Measurements from ENCODE around the gene B4GALT6. TPM values are rescaled to one million over a fixed set of nuclear protein-coding genes. Genes with fewer than 3 reads are reported as not detected.
"Not testable (repeated sequence)": the region's sequence is repeated elsewhere in the genome, so short reads cannot be mapped to it uniquely, and the experiment has no call there.

B4GALT6 gene
- total and polyA plus RNA-seq, 2 of the 4 experiments (the other 2 are of a cell fraction): 1.1 to 3.9 TPM

DNA sequence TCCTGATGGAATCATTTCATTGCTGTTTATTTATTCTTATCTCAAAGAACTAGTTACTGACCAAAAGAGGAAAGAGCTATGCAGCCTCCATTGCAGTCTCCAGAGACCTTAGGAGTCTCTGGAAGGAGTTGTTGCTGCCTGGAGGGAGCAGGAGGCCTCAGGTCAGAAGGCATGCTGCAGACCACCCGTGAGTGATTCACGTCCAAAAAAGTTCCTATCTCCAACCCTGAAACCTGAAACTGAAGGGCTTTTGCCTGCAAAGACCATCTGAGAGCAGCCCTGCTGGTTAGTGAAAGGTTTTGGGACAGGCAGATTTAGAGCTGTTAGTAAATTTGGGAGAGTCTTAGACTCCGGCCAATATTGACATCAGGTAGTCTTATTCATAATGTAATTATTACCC lies 47.2 kb upstream of the B4GALT6 start:
- H3K4me1 ChIP-seq (ENCODE audit: control insufficient read depth, insufficient read depth, low read length): no peaks in the 10 kb centered on the region
- H3K4ac ChIP-seq (ENCODE audit: low read depth, low read length): no peak overlapping the region
- H2BK5ac ChIP-seq (ENCODE audit: low read depth, low read length, poor library complexity, severe bottlenecking): no peak overlapping the region
- H3K36me3 ChIP-seq (ENCODE audit: control insufficient read depth, insufficient read depth, low read length): no peaks in the 10 kb centered on the region
- no TSS peak for BruUV-seq (replicated peaks)
- no peak overlapping the region for H2BK15ac ChIP-seq (ENCODE audit: low read depth, low read length)
- DNase-seq: no peak
- H4K20me1 ChIP-seq (ENCODE audit: insufficient read depth, low read length): no peaks in the 10 kb centered on the region
- no peak overlapping the region for H3K27ac ChIP-seq (ENCODE audit: insufficient read depth, low read length)
- no peak overlapping the region for H2BK120ac ChIP-seq (ENCODE audit: low read depth, low read length)
- no peak overlapping the region for H4K5ac ChIP-seq (ENCODE audit: low read depth, low read length)
- H3K14ac ChIP-seq (replicated peaks; ENCODE audit: low read depth, low read length): no peak overlapping the region
- CTCF ChIA-PET: interaction anchor here (1.3 kb wide), 1 partner anchor 9 kb away, joined by 5 read pairs; no protein-coding TSS in a partner anchor
- H2AFZ ChIP-seq (replicated peaks; ENCODE audit: low read length, poor library complexity): no peak overlapping the region
- POLR2A ChIA-PET (ENCODE audit: unreplicated experiment): no interaction called here
- no peak overlapping the region for H2AK5ac ChIP-seq (ENCODE audit: low read depth, low read length)
- no peak overlapping the region for H3K4me2 ChIP-seq (ENCODE audit: low read depth, low read length)
- H3K9ac ChIP-seq (ENCODE audit: low read depth, low read length): no peak overlapping the region
- H2BK20ac ChIP-seq (ENCODE audit: low read depth, low read length): no peak overlapping the region
- in situ Hi-C loops (cut with MboI; ENCODE audit: low sequenced_read_pairs) (loop anchor here (10.0 kb wide), 1 partner anchor 243 kb away; no protein-coding TSS in a partner anchor), dilution Hi-C loops (cut with HindIII; ENCODE audit: low sequenced_read_pairs, unreplicated experiment) (no loop called here), intact Hi-C loops (cut with micrococcal nuclease) (no loop called here)
- no peak overlapping the region for H3K56ac ChIP-seq (ENCODE audit: extremely low read depth, insufficient read depth, low read length)
- no peak overlapping the region for H4K8ac ChIP-seq (ENCODE audit: low read depth in 2 of 2, low read length in 2 of 2)
- ATAC-seq (ENCODE audit: low read depth): no peak
- H3K18ac ChIP-seq (ENCODE audit: low read depth, low read length): no peak overlapping the region
- no peaks in the 10 kb centered on the region; the same call in 1 of the 2 replicates for H3K27me3 ChIP-seq (ENCODE audit: control insufficient read depth, insufficient read depth, low read length)
- H3K9me3 ChIP-seq (ENCODE audit: control insufficient read depth, insufficient read depth, low read length): no peaks in the 10 kb centered on the region
- WGBS, 2 experiments (ENCODE audit: extremely low coverage in 2 of 2, insufficient read length in 1 of 2): no CpG with 5 or more reads among the region's 3 CpGs
- no peaks in the 10 kb centered on the region for H3K9me1 ChIP-seq (ENCODE audit: insufficient read depth, low read length)
- no peak overlapping the region for H4K91ac ChIP-seq (ENCODE audit: insufficient read depth, low read depth, low read length)
- H3K79me1 ChIP-seq (ENCODE audit: low read depth in 1 of 2, low read length in 2 of 2): no peaks in the 10 kb centered on the region
- no peak overlapping the region for H3K4me3 ChIP-seq (ENCODE audit: insufficient read depth, low read depth, low read length)
- no peak overlapping the region for H3K23ac ChIP-seq (ENCODE audit: low read depth, low read length)
- TF ChIP-seq CEBPB (IDR thresholded peaks at IDR 0.05; ENCODE audit: low read depth, low read length) (no peak), CHD1 (IDR thresholded peaks at IDR 0.05; ENCODE audit: low read depth, low read length) (no peak), MXI1 (IDR thresholded peaks at IDR 0.05; ENCODE audit: borderline replicate concordance, low read depth, low read length) (no peak), USF2 (IDR thresholded peaks at IDR 0.05; ENCODE audit: low read depth, low read length) (no peak), MAZ (IDR thresholded peaks at IDR 0.05; ENCODE audit: borderline replicate concordance, low read depth, low read length) (no peak)
- H2AK9ac ChIP-seq (replicated peaks; ENCODE audit: low read depth, low read length, poor library complexity): no peak overlapping the region

DNA sequence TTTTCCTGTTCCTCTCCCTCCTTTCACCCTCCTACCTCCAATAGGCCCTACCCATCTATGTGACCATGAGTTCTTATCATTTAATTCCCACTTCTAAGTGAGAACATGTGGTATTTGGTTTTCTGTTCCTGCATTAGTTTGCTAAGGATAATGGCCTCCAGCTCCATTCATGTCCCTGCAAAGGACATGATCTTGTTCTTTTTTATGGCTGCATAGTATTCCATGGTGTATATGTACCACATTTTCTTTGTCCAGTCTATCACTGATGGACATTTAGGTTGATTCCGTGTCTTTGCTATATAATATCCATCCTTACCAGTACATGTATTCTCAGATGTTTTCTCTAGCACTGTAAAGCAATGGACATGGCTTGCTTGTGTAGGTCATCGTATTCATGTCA lies 44.8 kb upstream of the B4GALT6 start:
- intact Hi-C loops (cut with micrococcal nuclease); H2BK120ac ChIP-seq (ENCODE audit: low read depth, low read length); dilution Hi-C loops (cut with HindIII; ENCODE audit: low sequenced_read_pairs, unreplicated experiment); H3K14ac ChIP-seq (replicated peaks; ENCODE audit: low read depth, low read length); H2BK5ac ChIP-seq (ENCODE audit: low read depth, low read length, poor library complexity, severe bottlenecking); H4K8ac ChIP-seq (ENCODE audit: low read depth in 2 of 2, low read length in 2 of 2); H2BK15ac ChIP-seq (ENCODE audit: low read depth, low read length); H3K56ac ChIP-seq (ENCODE audit: extremely low read depth, insufficient read depth, low read length); H3K27ac ChIP-seq (ENCODE audit: insufficient read depth, low read length); CTCF ChIA-PET; H3K36me3 ChIP-seq (ENCODE audit: control insufficient read depth, insufficient read depth, low read length); H3K9ac ChIP-seq (ENCODE audit: low read depth, low read length); H2AK5ac ChIP-seq (ENCODE audit: low read depth, low read length); H4K5ac ChIP-seq (ENCODE audit: low read depth, low read length); H2AK9ac ChIP-seq (replicated peaks; ENCODE audit: low read depth, low read length, poor library complexity); H3K4me2 ChIP-seq (ENCODE audit: low read depth, low read length); POLR2A ChIA-PET (ENCODE audit: unreplicated experiment); ATAC-seq (ENCODE audit: low read depth); H3K27me3 ChIP-seq (ENCODE audit: control insufficient read depth, insufficient read depth, low read length); DNase-seq; H4K20me1 ChIP-seq (ENCODE audit: insufficient read depth, low read length); H3K9me3 ChIP-seq (ENCODE audit: control insufficient read depth, insufficient read depth, low read length); H3K18ac ChIP-seq (ENCODE audit: low read depth, low read length); H2BK20ac ChIP-seq (ENCODE audit: low read depth, low read length); H3K23ac ChIP-seq (ENCODE audit: low read depth, low read length); H3K4me1 ChIP-seq (ENCODE audit: control insufficient read depth, insufficient read depth, low read length); H3K9me1 ChIP-seq (ENCODE audit: insufficient read depth, low read length); H2AFZ ChIP-seq (replicated peaks; ENCODE audit: low read length, poor library complexity); BruUV-seq (replicated peaks); H3K4me3 ChIP-seq (ENCODE audit: insufficient read depth, low read depth, low read length); H3K4ac ChIP-seq (ENCODE audit: low read depth, low read length); H3K79me1 ChIP-seq (ENCODE audit: low read depth in 1 of 2, low read length in 2 of 2); H4K91ac ChIP-seq (ENCODE audit: insufficient read depth, low read depth, low read length): not testable (repeated sequence)
- WGBS, 2 experiments (ENCODE audit: extremely low coverage in 2 of 2, insufficient read length in 1 of 2): no CpG with 5 or more reads among the region's 2 CpGs
- in situ Hi-C loops (cut with MboI; ENCODE audit: low sequenced_read_pairs): loop anchor here (10.0 kb wide), 1 partner anchor 174 kb away; no protein-coding TSS in a partner anchor
